CD4-positive, alpha-beta T cell treated with Interleukin-12 subunit alpha and Interleukin-12 subunit beta, for 1 hour (primary cell): ENCODE results near the gene FBXO48.
"Not testable (repeated sequence)": the region's sequence is repeated elsewhere in the genome, so short reads cannot be mapped to it uniquely, and the experiment has no call there.

Source experiments
- DNase-seq: peaks from one replicate; pipeline ENCODE4 v3.0.0-alpha.2; 2020

Gene FBXO48

GRCh38 chr2:68467077-68467960 is at the start of gene FBXO48, which contains the start of gene APLF:
Gene FBXO48, minus strand, starts transcription at chr2:68467294. Its CDS starts 2,149 bp downstream, at chr2:68465145.
Gene APLF, plus strand, starts transcription at chr2:68467585. Its CDS starts 147 bp downstream, at chr2:68467732.
- peak; percentile 99 for DNase-seq

- no peak for DNase-seq
Measured at GRCh38 chr2:68516051-68516955, 49.2 kb upstream of the FBXO48 start.

- DNase-seq: no peak
Measured at GRCh38 chr2:68514316-68514929, 47.3 kb upstream of the FBXO48 start.

GRCh38 chr2:68512966-68513365 is 45.9 kb upstream of the FBXO48 start:
- DNase-seq: no peak

- DNase-seq: no peak
Measured at GRCh38 chr2:68512326-68512725, 45.2 kb upstream of the FBXO48 start.

GRCh38 chr2:68506170-68506569 is 39.1 kb upstream of the FBXO48 start:
- peak; percentile 14 for DNase-seq

GRCh38 chr2:68505603-68506159 is 38.6 kb upstream of the FBXO48 start:
- no peak for DNase-seq

GRCh38 chr2:68501768-68502167 is 34.7 kb upstream of the FBXO48 start:
- DNase-seq: no peak

- no peak for DNase-seq
Measured at GRCh38 chr2:68500649-68501048, 33.6 kb upstream of the FBXO48 start.

- no peak for DNase-seq
Measured at GRCh38 chr2:68499133-68499532, 32.0 kb upstream of the FBXO48 start.

GRCh38 chr2:68491582-68491981 is 24.5 kb upstream of the FBXO48 start:
- no peak for DNase-seq

GRCh38 chr2:68489282-68489681 is 22.2 kb upstream of the FBXO48 start:
- DNase-seq: no peak

GRCh38 chr2:68488605-68489004 is 21.5 kb upstream of the FBXO48 start:
- not testable (repeated sequence) for DNase-seq

GRCh38 chr2:68487773-68488355 is 20.8 kb upstream of the FBXO48 start:
- peak; percentile 43 for DNase-seq

GRCh38 chr2:68483011-68483410 is 15.9 kb upstream of the FBXO48 start:
- no peak for DNase-seq

- DNase-seq: no peak
Measured at GRCh38 chr2:68482296-68482820, 15.3 kb upstream of the FBXO48 start.

- no peak for DNase-seq
Measured at GRCh38 chr2:68478688-68479087, 11.6 kb upstream of the FBXO48 start.

- no peak for DNase-seq
Measured at GRCh38 chr2:68476454-68476853, 9.4 kb upstream of the FBXO48 start.

GRCh38 chr2:68475576-68475975 is 8.5 kb upstream of the FBXO48 start:
- DNase-seq: no peak

GRCh38 chr2:68475110-68475509 is 8.0 kb upstream of the FBXO48 start:
- no peak for DNase-seq

GRCh38 chr2:68472796-68473414 is 5.8 kb upstream of the FBXO48 start:
- no peak for DNase-seq

GRCh38 chr2:68471385-68471784 is 4.3 kb upstream of the FBXO48 start:
- DNase-seq: no peak
